HL-60 (cell line): ENCODE measurements around the gene EEF2K.

Experiments used
- DNase-seq, 2 experiments: peaks; one replicate each; pipeline ENCODE4 v3.0.0-alpha.2; 2010 to 2020; ENCODE audit warnings: low read depth in 1 of 2, low spot score in 1 of 2
- H3K27ac ChIP-seq: fragments of 250-450 bp; sonication (Bioruptor Pico); replicated peaks from 2 replicates; pipeline ENCODE4 v1.5.1; 2020; ENCODE audit warnings: mild to moderate bottlenecking, moderate library complexity
- H3K27me3 ChIP-seq: fragments of 250-450 bp; sonication (Bioruptor Pico); 2 replicates; pipeline ENCODE4 v1.5.1; 2021; ENCODE audit warnings: mild to moderate bottlenecking, moderate library complexity; ENCODE audit not compliant: insufficient read depth, poor library complexity, severe bottlenecking
- H3K4me3 ChIP-seq: replicated peaks from 2 replicates; pipeline ENCODE4 v1.5.1; 2011; ENCODE audit warnings: mild to moderate bottlenecking, control low read depth, low read length; ENCODE audit not compliant: insufficient read depth
- CTCF ChIP-seq: IDR thresholded peaks from one replicate; pipeline ENCODE4 v1.5.1; 2011; ENCODE audit warnings: low read length, control low read depth, inconsistent platforms; ENCODE audit not compliant: insufficient read depth
- GABPA ChIP-seq: IDR thresholded peaks from 2 replicates; pipeline ENCODE4 v1.6.1; 2012; ENCODE audit warnings: low read depth
- POLR2AphosphoS5 ChIP-seq: IDR thresholded peaks from 2 replicates; pipeline ENCODE4 v1.6.1; 2012; ENCODE audit warnings: low read depth
- REST ChIP-seq: IDR thresholded peaks from 2 replicates; pipeline ENCODE4 v1.6.1; 2012; ENCODE audit warnings: low read depth; ENCODE audit not compliant: insufficient replicate concordance
- SPI1 ChIP-seq: IDR thresholded peaks from 2 replicates; pipeline ENCODE4 v1.6.1; 2012; ENCODE audit warnings: low read depth, mild to moderate bottlenecking, borderline replicate concordance

EEF2K gene

GRCh38 chr16:22162656-22163009 is 43.4 kb upstream of the EEF2K start:
- Histone ChIP-seq H3K4me3 (no peak overlapping the region), H3K27me3 (peaks cover 14% of the 10 kb centered on the region), H3K27ac (no peak overlapping the region)
- no peak for DNase-seq
- TF ChIP-seq SPI1 = no peak
- no peak for TF ChIP-seq POLR2AphosphoS5
- no peak for TF ChIP-seq CTCF
- TF ChIP-seq REST = no peak
- no peak for TF ChIP-seq GABPA

GRCh38 chr16:22163806-22164205 is 42.3 kb upstream of the EEF2K start:
- DNase-seq = no peak

GRCh38 chr16:22164482-22164881 is 41.6 kb upstream of the EEF2K start:
- Histone ChIP-seq H3K4me3 (no peak overlapping the region), H3K27ac (no peak overlapping the region), H3K27me3 (peaks cover 14% of the 10 kb centered on the region)
- no peak for DNase-seq
- TF ChIP-seq REST (no peak), SPI1 (no peak), POLR2AphosphoS5 (no peak), CTCF (no peak), GABPA (no peak)

More at GRCh38 chr16:22163806-22164205, 42.3 kb upstream of the EEF2K start:
- H3K4me3 ChIP-seq = no peak overlapping the region
- no peak overlapping the region for H3K27ac ChIP-seq
- TF ChIP-seq GABPA (no peak), POLR2AphosphoS5 (no peak), CTCF (no peak), REST (no peak), SPI1 (no peak)
- H3K27me3 ChIP-seq = peaks cover 14% of the 10 kb centered on the region
